Stimulated activated CD8-positive, alpha-beta memory T cell treated with anti-CD3 and anti-CD28 coated beads, Interleukin-12 subunit alpha, Interleukin-12 subunit beta, amount 100 ng/mL, for 4 hours (primary cell): ENCODE results near the gene EP300.
"Not testable (repeated sequence)": the region's sequence is repeated elsewhere in the genome, so short reads cannot be mapped to it uniquely, and the experiment has no call there.

Experiments used
- DNase-seq: peaks from one replicate; pipeline ENCODE4 v3.0.0-alpha.2; 2020; ENCODE audit warnings: low read depth

The EP300 gene

DNA sequence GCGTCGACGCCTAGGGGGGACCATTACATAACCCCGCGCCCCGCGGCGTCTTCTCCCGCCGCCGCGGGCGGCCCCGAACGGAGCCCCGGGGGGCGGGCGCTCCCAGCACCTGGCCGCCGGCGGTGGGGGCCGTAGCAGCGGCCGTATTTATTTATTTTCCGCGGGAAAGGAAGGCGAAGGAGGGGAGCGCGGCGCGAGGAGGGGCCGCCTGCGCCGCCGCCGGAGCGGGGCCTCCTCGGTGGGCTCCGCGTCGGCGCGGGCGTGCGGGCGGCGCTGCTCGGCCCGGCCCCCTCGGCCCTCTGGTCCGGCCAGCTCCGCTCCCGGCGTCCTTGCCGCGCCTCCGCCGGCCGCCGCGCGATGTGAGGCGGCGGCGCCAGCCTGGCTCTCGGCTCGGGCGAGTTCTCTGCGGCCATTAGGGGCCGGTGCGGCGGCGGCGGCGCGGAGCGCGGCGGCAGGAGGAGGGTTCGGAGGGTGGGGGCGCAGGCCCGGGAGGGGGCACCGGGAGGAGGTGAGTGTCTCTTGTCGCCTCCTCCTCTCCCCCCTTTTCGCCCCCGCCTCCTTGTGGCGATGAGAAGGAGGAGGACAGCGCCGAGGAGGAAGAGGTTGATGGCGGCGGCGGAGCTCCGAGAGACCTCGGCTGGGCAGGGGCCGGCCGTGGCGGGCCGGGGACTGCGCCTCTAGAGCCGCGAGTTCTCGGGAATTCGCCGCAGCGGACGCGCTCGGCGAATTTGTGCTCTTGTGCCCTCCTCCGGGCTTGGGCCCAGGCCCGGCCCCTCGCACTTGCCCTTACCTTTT lies at the start of gene EP300:
Gene EP300, plus strand, starts transcription at position 570 of the 795 bp plus-strand sequence. CDS start 413 bp downstream, outside the sequence.
- DNase-seq: peak; percentile 76

DNA sequence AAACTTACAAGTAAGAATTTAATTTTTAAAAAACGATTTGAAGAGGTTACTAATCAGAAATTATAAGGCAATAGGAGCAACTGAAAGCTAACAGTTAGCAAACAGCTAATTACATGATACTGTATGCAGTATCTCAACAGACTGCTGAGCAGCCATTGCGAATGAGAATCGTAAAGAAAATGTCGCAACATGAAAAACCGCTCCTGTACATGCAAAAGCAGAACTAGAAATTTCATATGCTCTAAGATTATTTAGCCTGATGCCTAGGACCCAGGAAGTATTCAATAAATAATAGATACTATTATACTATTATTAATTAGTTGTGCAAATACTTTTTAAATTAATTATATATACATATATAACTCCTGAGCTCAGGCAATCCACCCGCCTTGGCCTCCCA lies 48.7 kb upstream of the EP300 start:
- DNase-seq: no peak

DNA sequence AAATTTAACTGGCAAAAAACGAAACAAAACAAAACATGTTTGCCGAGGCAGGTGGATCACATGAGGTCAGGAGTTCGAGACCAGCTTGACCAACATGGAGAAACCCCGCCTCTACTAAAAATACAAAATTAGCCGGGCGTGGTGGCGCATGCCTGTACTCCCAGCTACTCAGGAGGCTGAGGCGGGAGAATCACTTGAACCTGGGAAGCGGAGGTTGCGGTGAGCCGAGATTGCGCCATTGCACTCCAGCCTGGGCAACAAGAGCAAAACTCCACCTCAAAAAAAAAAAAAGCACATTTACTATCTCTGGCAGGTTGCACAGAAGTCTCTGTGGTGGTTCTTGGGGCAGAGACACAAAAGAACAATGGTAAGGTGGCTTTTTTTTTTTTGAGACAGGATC lies 46.8 kb upstream of the EP300 start:
- not testable (repeated sequence) for DNase-seq

DNA sequence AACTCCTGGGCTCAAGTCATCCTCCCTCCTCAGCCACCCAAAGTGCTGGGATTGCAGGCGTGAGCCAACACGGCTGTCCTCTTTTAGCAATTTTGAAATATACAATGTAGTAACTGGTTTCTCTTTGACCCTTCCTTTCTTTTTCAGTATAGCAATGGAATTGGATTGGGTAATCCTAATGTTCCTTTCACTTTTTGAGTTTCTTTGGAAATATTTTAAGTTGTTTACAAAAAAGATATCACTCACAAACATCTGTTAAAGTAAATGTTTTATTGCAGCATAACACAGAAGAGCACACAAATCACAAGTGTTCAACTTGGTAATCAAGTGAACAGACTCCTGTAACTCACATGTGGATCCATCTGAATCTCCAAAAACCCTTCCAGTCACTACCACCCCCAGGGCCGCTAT lies 44.6 kb upstream of the EP300 start:
- DNase-seq: no peak

DNA sequence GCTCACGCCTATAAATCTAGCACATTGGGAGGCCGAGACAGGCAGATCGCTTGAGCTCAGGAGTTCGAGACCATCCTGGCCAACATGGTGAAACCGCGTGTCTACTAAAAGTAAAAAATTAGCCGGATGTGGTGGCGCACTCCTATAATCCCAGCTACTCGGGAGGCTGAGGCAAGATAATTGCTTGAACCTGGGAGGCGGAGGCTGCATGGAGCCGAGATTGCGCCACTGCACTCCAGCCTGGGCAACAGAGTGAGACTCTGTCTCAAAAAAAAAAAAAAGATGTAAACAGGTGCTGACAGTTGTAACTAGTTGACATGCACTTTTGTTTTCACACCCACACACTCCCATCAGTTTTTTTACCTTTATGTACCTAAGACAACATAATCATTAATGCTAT lies 44.0 kb upstream of the EP300 start:
- DNase-seq: not testable (repeated sequence)

DNA sequence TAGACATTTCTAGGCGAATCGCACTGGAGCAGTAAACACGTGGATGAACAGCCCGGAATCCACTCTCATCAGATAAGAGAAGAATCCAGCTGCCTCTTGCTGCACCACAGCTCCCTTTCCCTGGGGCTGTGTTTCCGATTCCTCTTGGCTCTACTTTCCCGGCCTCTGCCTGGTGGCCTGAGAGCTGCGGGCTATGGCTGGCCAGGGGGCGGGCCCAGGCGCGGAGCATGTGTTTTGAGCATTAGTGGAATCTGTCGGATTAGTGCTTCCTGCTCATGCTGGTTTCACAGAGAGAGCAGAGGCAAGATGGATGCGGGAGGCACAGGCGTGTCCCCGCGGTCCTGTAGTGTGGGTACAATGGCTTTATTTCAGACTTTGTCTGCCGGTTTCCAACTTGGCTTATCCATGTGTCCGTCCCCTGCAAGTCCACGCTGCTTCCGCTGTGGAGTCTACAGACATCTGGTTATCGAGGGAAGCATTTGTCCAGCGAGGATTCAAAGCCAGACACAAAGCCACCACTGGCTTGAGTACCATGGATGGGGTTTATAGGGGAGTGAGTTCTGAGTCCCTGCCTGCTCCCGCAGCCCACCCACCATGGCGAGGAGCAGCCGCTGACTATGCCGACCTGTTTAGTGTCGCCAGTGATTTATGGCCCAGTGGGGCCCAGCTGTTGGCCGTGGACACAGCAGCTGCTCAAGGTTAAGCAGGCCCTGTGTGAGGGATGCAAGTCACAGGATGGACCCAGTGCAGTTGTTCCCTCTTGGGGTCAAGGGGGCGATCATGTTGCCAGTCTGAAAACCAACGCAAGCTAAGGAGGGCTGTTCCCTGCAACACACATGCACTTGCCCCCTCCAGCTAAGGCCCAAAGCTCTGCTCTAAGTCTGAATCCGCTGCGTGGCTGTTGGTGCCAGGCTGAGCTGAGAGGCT lies 43.3 kb upstream of the EP300 start:
- DNase-seq: no peak

DNA sequence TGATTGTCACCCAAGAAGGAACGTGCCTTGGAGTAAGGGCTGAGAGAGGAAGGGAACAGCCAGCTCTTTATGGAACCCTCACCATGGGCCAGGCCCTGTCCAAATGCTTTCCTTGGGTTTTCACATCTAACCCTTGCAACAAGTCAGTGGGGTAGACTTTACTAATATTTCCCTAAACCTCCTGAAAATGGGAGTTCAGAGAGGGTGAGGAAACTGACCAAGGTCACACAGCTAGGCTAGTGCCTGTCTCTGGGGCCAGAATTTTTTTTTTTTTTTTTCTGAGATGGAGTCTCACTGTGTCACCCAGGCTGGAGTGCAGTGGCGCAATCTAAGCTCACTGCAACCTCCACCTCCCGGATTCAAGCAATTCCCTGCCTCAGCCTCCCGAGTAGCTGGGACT lies 42.6 kb upstream of the EP300 start:
- not testable (repeated sequence) for DNase-seq

DNA sequence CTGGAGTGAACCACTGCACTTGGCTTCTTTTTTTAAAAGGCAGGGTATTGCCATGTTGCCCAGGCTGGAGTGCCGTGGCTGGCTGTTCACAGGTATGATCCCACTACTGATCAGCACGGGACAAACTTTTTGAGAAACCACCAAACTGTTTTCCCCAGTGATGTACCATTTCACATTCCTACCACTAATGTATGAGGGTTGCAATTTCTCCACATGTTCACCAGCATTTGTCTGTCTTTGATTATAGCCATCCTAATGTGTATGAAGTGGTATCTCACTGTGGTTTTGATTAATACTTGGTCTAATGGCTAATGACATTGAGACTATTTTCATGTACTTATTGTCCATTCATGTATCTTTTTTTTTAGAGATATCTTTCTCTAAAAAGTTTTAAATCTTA lies 41.5 kb upstream of the EP300 start:
- no peak for DNase-seq

DNA sequence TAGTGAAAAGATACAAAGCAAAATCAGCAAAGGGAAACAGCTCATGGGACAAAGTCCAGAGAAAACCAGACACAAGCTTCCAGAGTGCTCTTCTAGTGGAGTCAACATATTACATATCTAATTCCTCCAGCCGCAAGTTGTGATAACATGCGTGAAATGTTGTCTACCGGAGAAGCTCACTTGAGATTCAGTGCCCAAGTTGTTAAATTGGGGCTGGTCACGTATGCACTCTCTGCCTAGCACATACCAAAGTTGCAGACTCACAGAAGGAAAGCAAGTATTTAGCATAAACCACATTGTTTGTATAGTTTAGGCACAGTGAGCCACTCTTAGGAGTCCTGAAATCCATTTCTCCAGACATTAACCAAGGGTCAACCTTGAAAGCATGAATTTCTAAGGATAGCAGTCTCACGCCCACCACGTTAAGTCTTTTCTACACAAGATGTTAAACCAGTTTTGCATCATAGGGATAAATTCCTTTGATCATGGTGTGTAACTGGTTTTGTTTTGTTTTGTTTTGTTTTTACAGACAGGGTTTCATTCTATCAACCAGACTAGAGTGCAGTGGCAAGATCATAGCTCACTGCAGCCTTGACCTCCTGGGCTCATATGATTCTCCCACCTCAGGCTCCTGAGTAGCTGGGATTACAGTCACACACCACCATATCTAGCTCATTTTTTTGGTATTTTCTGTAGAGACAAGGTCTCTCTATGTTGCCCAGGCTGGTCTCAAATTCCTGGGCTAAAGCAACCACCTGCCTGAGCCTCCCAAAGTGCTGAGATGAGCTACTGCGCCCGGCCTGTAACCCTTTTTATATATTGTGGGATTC lies 39.5 kb upstream of the EP300 start:
- DNase-seq: no peak

DNA sequence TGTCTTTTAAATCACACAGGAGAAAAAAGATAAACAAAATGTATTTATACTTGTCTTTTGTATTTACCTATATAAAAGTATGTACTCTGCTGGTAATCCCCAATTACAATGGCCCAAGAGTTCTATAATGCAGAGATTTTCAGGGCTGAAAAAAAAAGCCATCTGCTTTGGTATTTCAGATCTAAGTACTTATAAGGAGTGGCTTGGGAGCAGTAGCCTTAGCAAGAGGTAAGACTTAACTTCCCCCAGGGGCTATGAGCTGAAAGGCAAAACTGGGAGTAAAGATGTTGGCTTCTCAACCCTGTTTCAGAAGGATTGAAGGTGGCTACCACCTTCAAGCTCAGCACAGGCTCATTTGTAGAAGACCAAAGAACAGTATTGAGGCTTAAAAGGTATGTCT lies 35.3 kb upstream of the EP300 start:
- DNase-seq: no peak

DNA sequence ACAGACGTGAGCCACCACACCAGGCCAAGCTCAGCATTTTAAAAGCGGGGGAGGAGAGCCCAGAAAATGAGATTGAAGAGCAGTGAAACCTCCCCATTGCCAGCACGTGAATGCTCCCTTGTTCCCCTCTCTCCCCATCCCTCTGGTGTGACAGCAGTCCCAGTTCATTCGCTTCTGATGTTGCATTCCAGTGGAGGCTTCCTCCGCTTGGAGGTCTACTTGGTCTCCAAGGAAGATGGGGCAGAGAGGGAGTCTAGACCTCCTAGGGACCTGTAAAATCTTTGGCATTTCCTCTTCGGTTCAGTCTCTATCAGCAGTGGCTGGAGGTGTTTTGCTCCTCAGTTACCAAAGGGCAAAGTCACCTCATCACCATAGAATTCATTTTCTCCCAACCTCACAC lies 30.2 kb upstream of the EP300 start:
- no peak for DNase-seq

DNA sequence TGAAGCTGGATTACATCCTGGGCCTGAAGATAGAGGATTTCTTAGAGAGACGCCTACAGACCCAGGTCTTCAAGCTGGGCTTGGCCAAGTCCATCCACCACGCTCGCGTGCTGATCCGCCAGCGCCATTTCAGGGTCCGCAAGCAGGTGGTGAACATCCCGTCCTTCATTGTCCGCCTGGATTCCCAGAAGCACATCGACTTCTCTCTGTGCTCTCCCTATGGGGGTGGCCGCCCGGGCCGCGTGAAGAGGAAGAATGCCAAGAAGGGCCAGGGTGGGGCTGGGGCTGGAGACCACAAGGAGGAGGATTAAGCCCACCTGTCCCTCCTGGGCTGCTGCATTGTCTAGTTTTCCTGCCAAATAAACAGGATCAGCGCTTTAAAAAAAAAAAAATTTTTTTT lies 28.1 kb upstream of the EP300 start:
- DNase-seq: not testable (repeated sequence)

DNA sequence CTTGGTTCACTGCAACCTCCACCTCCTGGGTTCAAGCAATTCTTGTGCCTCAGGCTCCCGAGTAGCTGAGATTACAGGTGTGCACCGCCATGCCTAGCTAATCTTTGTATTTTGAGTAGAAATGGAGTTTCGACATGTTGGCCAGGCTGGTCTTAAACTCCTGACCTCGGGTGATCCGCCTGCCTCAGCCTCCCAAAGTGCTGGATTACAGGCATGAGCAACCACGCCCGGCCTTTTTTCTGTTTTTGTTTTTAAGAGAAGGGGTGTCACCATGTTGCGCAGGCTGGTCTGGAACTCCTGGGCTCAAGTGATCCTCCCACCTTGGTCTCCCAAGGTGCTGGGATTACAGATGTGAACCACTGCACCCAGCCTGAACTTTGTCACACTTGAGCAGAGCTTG lies 26.1 kb upstream of the EP300 start:
- DNase-seq: not testable (repeated sequence)

DNA sequence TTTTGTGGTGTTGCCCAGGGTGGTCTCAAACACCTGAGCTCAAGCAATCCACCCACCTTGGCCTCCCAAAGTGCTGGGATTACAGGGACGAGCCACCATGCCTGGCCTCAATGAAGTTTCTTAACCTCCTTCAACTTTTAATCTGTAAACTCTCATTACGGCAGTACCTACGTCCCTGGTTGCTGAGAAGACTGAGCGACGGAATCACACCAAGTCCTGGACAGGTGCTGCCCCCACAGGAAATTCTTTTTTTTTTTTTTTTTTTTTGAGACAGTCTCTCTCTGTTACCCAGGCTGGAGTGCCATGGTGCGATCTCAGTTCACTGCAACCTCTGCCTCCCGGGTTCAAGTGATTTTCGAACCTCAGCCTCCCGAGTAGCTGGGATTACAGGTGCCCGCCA lies 24.4 kb upstream of the EP300 start:
- not testable (repeated sequence) for DNase-seq

DNA sequence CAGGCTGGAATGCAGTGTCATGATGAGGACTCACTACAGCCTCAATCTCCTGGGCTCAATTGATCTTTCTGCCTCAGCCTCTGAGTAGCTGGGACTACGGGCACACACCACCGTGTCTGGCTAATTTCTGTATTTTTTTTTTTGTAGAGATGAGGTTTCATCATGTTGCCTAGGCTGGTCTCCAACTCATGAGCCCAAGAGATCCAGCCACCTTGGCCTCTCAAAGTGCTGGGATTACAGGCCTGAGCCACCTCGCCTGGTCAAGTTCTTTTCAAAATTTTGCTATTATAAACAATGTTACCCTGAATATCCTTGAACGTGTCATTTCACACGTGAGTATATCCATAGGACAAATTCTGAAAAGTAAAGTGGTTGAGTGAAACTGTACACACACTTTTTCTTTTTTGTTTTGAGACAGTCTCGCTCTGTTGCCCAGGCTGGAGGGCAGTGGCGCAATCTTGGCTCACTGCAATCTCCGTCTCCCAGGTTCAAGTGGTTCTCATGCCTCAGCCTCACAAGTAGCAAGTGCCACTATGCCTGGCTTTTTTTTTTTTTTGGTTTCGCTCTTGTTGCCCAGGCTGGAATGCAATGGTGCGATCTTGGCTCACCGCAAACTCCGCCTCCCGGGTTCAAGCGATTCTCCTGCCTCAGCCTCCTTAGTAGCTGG lies 21.6 kb upstream of the EP300 start:
- DNase-seq: no peak

DNA sequence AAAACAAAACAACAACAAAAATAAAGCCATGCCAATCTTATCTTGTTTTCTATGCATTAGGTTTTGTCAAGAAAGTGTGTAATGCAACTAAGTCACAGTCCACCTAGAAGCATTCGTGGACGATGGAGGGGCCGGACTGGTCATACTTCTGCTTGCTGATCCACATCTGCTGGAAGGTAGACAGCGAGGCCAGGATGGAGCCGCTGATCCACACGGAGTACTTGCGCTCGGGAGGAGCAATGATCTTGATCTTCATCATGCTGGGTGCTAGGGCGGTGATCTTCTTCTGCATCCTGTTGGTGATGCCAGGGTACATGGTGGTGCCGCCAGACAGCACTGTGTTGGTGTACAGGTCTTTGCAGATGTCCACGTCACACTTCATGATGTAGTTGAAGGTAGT lies 18.3 kb upstream of the EP300 start:
- no peak for DNase-seq

DNA sequence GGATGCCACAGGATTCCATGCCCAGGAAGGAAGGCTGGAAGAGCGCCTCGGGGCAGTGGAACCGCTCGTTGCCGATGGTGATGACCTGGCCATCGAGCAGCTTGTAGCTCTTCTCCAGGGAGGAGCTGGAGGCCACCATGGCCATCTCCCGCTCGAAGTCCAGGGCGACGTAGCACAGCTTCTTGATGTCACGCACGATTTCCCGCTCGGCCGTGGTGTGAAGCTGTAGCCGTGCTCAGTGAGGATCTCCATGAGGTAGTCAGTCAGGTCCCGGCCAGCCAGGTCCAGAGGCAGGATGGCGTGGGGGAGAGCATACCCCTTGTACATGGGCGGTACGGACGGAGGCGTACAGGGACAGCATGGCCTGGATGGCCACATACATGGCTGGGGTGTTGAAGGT lies 17.9 kb upstream of the EP300 start:
- no peak for DNase-seq

DNA sequence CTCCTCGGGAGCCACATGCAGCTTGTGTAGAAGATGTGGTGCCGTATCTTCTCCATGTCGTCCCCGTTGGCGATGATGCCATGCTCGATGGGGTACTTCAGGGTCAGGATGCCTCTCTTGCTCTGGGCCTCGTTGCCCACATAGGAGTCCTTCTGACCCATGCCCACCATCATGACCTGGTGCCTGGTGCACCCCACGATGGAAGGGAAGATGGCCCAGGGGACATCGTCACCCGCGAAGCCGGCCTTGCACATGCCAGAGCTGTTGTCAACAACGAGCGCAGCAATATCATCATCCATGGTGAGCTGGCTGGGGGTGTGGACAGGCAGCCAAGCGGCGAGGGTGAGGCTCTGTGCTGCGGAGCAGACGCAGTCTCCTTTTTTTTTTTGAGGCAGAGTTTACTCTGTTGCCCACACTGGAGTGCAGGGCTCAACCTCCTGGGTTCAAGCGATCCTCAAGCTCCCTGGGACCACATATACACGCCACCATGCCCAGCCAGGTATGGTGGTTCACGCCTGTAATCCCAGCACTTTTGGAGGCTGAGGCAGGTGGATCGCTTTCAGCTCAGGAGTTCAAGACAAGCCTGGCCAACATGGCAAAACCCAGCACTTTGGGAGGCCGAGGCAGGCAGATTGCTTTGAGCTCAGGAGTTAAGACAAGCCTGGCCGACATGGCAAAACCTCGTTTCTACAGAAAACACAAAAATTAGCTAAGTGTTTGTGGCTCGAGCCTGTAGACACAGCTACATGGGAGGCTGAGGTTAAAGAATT lies 17.3 kb upstream of the EP300 start:
- DNase-seq: no peak

DNA sequence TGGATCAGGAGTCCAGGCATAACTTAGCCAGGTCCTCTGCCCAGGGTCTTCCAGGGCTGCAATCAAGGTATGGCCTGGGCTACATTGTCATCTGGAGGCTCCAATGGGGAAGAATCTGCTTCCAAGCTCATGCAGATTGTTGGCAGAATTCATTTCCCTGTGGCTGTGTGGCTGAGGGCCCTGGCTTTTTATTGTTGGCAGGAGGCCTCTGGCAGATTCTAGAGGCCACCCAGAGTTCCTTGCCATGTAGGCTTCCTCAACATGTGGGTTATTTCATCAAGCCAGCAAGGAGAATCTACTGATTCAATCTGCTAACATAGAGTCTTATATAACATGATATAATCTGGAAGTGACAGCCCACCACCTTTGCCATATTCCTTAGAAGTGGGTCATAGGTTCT lies 16.4 kb upstream of the EP300 start:
- no peak for DNase-seq

DNA sequence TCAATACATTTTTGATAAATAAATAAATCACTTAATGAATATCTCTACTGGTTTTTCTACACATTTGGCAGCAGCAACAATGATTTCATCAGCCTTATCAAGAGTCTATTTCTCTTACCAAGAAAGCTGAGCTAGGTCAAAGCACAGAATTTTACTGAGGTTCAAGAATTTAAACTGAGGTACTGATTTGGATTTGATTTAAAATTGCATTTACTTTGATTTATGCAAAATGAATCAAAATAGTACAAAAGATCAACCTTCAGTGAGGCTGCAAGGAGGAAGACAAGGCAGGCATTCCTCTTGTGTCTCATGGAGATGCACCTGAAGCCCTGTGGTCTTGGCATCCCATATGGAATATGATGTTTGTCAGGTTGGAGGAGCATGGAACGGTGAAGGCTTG lies 15.5 kb upstream of the EP300 start:
- DNase-seq: no peak

DNA sequence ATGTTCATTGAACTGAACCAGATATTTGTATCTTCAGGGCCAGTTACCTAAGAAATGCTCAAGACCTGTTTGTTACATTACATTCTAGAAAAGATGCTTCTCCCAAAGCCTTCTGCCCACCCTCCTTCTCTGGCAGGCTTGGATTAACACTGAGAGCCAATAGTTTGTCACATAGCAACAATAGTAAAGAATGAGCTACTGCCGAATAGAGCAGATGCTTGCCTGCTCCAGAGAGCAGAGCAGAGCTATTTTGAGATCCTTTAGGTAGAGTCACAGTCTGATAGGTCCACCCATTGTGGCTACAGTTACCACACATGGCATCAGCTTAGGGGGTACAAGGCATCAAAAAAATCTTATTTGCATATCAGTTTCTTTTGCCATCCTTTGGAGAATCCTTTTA lies 13.5 kb upstream of the EP300 start:
- DNase-seq: no peak
